Fibroblast of skin of right quadriceps (primary cell): ENCODE results near the gene MAST4.

Experiments
- DNase-seq: peaks from one replicate; pipeline ENCODE4 v3.0.0-alpha.2; 2013

MAST4 gene

DNA sequence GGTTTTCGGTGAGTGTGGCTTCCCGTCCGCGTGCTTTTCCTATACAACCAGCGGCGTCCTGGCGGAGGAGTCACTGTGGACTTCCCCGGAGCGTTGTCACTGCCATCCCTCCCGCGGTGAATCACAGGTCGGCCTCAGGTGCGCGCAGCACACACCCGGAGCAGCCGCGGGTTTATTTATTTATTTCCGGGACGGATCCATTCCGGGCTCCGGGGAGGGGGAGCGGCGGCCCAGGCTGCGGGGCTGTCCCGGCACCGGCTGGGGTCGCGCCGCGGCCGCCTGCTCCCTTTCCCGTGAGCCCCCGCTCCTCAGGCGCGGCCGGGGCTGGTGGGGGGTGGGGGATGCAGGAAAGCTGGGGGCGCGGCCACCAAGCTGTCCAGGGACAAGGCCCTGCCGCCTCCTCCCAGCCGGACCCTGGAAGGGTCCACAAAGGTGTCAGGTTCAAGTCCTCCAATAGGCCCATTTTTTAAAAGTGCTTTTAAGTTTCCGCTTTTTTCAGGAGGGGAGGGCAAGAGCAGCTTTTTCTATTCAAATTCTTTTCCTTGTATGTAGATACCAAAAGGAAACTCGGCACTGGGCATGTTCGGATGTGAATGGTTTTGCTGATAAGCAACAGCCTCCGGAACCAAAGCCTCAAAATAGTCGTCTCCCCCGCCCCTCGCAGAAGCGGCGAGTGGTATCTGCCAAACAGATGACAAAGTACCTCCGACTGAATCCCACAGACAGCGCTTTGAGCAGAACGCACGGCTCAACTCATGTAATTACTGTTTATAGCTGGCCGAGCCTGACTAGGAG lies 407.9 kb downstream of the MAST4 start:
- peak; percentile 83 for DNase-seq

- no peak for DNase-seq
Measured at GRCh38 chr5:67004730-67005350, 408.6 kb downstream of the MAST4 start.

DNA sequence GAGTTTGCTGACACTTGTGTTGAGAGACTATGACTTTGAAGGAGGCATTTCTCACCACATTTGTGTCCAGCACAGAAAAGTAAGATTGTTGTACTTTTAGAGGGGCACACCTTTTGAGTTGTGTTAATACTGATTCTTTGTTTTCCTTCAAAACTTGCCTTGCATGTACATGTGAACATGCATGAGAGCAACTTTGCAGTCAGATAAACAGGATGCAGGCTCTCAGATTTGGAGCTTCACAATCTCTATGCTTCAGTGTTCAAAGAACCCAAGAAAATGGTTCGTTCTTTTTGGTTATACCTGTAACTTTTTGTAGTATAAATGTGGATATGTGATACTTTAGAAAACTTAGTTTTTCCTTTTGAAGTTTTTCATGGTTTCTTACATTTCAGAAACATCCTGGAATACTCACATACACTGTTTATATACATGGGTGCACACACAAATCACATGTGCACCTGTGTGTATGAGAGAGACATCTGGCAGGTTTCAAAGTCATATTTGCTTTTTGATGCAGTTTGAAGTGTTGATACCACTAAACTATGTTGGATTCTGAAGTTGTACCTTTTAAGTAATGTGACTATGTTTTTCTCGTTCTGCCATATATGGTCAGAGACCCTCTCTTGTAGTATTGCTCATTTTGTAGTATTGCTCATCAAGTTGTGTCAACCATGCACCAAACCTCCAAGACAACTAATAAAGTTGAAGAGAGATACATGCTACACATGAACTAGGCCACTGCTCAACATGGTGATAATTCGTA lies 409.7 kb downstream of the MAST4 start:
- no peak for DNase-seq

DNA sequence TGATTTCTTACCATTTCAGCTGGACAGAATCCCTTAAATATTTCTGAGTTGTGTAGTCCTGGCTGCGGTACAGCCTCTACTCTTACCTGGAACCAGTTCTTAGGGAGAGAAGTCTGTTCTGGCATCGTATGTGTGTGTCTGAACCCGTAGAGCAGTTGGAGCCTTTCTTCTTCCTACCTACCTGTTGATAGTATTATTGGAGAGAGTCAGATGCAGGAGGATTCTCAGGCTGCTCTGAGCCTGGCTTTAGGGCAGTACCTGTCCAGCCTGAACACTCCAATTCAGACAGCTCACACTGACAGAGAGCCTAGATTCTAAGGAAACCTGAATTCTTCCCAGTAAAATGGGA lies 410.3 kb downstream of the MAST4 start:
- DNase-seq, result no peak

DNA sequence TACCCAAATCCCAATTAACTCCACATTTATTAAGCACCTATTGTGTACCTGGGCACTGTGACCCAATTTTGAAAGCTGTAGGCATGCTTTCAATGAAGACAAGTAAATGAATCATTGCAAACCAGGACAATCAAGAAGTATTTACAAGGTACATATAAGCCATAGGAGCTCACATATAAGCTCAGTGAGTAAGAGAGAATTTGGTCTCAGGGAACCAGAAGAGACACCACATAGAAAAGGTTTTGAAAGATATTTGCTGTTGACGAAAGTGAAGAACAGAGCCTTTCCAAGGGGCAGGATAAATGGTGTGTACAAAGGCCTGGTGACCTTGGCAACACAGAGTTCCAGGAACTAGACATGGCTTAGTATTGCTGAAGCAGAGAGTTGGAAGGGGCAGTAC lies 412.8 kb downstream of the MAST4 start:
- no peak for DNase-seq

DNA sequence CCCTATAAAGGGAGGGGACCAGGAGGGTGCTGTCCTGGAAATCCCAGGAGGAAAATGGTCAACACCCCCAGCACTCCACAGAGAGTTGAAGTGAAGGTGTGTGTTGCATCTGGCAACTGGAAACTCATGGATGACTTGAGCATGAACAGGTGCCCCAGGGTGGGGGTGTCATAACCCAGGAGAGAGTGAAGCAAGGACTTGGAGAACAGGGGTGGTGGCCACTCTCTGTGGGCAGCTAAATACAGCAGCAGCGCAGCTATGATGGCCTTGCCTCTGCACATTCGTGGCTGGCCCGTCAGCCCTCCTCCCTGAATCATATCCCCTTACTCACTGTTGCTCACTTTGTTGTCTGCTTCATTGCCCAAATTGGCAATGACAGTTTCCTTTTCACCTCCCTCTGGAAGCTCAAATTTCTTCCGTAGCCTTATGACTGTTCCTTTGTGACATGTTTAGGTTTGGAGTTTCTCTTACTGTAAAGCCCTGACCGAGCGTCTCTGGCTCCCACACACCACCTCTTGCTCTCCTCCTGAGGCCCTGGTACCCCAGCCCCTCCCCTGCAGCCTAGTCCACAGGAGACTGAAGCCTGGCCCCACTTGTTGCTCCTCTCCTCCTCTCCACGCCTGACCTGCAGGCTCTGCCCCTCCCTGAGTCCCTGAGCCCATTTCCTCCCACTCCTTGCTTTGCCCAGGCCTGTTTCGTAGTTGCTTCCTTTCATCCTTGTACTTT lies 414.7 kb downstream of the MAST4 start:
- peak; percentile 84 for DNase-seq

GRCh38 chr5:67011422-67011821 lies 415.2 kb downstream of the MAST4 start:
- DNase-seq, result no peak

- peak; percentile 49 for DNase-seq
Measured at GRCh38 chr5:67012171-67012570, 416.0 kb downstream of the MAST4 start.

DNA sequence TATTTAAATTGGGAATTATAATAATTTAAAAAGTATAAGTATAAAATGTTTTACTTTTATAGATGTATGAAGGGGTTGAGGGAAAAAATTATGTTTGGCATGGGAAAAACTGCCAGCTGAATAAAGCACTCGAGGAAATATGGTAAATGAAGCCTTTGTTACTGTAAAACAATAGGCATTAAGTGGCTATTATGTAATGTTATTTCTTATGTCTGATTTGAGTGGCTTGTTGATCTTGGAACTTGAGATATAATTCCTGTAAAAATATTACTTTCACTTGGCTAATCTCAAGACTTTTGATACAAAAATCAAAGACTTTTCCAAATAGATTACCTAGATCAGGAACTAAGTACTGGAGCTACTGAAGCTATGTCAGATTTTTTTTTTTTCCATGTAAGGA lies 417.5 kb downstream of the MAST4 start:
- DNase-seq, result no peak

- DNase-seq, result no peak
Measured at GRCh38 chr5:67014191-67014590, 418.0 kb downstream of the MAST4 start.

DNA sequence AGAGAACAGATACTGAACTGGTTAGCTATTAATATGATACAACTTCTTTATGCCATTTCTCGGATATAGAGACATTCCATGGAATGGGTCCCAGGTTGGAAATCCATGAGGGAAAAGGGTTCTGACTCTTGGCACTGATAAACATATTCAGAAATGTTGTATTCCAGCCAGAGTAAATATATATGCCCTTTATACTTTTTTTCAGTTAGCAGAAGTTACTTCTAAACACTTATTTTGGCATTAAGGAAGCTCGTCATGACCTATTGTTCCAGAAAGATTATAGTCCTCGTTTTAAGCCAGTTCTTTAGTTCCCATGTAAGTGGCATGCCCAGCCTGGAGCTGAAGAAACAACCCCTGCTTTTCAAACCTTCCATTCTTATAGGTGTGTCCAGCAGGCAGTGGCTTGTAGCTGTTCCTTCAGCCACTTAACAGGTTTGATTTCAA lies 418.8 kb downstream of the MAST4 start:
- no peak for DNase-seq

GRCh38 chr5:67015541-67016191 lies 419.5 kb downstream of the MAST4 start:
- DNase-seq, result peak; percentile 66

DNA sequence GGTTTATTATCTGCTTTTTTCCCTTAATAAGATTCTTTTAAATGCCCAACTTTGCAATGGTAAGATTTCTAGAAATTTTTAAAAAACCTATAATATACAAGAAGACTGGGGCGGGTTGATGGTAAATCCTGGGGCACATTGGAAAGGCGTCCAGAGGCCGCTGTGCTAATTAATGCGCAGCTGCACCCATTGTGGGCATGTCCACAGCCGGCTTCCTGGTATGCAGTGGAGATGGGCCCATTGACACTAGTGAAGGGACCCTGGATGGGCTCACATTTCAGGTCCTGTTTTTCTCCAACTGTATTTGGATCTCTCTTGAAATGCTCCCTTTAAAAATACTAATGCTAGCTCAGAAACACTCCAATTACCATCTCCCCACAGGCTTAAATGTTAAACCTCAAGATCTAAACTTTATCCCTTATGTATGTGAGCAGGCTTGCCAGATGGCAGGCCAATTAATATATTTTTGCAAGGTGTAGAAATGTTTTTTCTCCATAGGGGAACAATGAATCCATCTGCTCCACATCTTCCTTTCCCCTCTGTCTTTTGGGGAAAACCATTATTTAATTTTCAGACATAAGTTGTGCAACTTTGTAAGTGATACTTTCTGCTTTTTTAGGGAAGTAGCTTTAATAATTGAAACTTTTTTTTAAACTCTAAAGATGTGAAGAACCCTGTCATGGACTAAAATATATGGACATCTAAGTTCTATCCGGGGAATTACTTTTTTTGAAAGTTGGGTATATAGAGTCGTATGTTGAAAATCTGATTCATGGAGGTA lies 423.1 kb downstream of the MAST4 start:
- DNase-seq, result no peak

- peak; percentile 50 for DNase-seq
Measured at GRCh38 chr5:67020096-67020615, 424.0 kb downstream of the MAST4 start.

DNA sequence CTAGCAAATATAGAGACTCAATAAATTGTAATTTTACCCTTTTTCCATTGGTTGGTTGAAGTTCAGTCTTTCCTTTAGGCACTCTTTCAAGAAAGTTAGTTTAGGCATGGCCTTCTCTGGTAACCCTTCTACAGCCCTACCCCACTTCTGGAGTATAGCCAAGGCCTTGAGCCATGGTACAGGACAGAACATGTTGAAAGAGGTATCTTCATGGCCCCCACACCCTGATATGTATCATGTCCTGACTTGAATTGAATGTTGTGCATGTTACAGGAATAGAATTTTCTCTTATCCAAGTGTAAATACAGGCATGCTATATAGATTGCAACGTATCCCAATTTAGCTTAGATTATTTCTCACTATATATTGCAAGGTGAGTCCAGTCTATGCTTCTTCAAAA lies 424.8 kb downstream of the MAST4 start:
- DNase-seq, result no peak

- no peak for DNase-seq
Measured at GRCh38 chr5:67021521-67021920, 425.3 kb downstream of the MAST4 start.

DNA sequence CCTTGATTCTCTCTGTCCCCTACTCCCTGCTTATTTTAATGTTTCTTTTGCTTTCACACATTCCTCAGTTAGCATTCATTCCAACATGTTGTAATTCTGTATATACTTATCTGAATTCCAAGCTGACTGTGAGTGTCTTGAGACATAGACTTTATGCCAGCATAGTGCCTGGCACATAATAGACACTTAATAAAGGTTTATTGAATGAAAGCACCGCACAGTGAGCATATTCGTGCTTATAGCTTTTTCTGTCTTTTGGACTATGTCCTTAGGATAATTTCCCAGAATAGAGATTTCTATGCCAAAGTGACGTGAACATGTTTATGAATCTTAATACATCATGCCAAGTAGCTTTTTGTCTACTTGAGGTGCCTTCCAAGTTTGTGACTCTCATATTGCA lies 425.8 kb downstream of the MAST4 start:
- DNase-seq, result no peak

DNA sequence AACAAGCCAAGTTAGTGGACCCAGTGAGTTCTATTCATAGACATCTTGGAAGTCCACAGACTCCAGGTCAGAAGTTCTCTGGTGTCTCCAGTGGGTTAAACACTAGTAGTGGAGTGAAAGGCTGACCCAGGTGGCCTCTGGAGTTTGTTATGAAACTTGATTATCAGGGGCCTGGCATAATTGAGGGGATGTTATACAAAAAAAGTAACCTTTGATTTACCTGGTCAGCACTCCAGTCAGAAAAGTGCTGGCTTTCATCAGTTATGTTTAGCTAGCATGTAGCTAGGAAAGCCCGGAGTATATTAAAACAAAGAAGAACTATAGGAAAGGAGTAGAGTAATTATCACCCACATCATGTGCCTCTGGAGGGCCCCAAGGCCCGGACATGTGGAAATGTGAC lies 429.3 kb downstream of the MAST4 start:
- DNase-seq, result no peak

DNA sequence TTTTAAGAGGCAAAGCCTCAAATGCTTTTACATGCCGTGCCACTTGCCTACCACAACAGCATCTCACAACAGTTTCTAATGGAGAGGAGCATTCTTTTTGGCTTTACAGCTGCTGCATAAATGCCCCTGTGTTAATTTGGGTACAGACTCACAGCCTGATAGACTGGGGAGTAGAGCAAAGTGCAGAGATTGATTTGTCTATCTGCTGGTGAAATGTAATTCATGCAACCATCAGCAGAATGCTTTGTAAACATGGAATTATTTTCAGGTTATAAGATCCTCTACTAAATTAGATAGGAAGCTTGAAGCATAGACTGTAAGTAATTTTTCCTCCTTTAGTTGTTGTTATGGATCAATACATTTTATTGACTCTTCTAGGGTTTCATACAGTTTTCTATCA lies 430.1 kb downstream of the MAST4 start:
- no peak for DNase-seq

DNA sequence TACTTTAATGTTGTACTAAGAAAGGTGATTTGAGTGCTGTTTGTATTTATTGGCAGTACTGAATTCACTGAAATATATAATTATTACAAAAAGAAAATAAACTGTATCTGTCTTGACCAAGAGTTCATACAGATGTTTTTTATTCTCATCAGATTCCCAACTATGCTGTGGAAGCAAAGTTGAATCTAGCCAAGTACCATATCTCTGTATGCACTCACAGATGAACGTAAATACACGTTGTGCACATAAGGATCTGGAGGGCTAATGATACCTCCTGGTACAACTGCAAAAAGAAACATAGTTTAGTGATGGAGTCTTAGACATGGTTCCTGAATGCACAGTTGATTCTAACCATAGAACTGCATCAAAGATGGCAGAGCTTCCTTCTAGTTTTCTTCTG lies 431.0 kb downstream of the MAST4 start:
- DNase-seq, result no peak

DNA sequence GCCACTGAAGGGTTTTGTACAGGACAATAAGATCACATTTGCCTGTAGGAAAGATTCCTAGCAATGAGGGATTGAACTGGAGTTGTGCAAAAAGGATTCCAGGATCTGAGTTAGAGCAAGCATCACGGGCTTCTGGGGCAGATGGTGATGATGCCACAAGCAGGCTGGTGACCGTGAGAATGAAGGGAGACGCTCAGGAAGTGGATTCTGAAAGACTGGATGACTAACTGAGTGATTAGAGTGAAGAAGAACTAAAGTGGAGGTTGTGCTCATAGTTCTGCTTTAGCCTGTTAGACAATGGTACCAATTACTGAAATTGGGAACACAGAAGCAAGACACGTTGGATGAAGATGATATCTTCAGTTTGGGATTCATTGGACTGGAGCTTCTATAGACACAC lies 432.2 kb downstream of the MAST4 start:
- no peak for DNase-seq

- no peak for DNase-seq
Measured at GRCh38 chr5:67028941-67029340, 432.7 kb downstream of the MAST4 start.
